Sigmoid colon (tissue), 7 donors: ENCODE results near the gene SPEF2. TPM values are rescaled to one million over a fixed set of nuclear protein-coding genes. Genes with fewer than 3 reads are reported as not detected.
"Not testable (repeated sequence)": the region's sequence is repeated elsewhere in the genome, so short reads cannot be mapped to it uniquely, and the experiment has no call there.

Source experiments
- DNase-seq: peaks from one replicate; pipeline ENCODE4 v3.0.0-alpha.2; 2019
- H3K27ac ChIP-seq, 4 donors: fragments of 200-600 bp; sonication (generic); one replicate each; pipeline ENCODE4 v1.5.1; 2016 to 2019; ENCODE audit warnings: mild to moderate bottlenecking in 1 of 4
- H3K27me3 ChIP-seq, 3 donors: fragments of 200-600 bp; sonication (generic); one replicate each; pipeline ENCODE4 v1.5.1; 2019; ENCODE audit warnings: mild to moderate bottlenecking in 1 of 3
- H3K36me3 ChIP-seq, 4 donors: fragments of 200-600 bp; sonication (generic); one replicate each; pipeline ENCODE4 v1.5.1; 2016 to 2019
- H3K4me1 ChIP-seq, 4 donors: fragments of 200-600 bp; sonication (generic); one replicate each; pipeline ENCODE4 v1.5.1; 2017 to 2019
- H3K4me3 ChIP-seq, 4 donors: fragments of 200-600 bp; sonication (generic); one replicate each; pipeline ENCODE4 v1.5.1; 2017 to 2019; ENCODE audit warnings: mild to moderate bottlenecking in 2 of 4, moderate library complexity in 1 of 4
- H3K9me3 ChIP-seq, 4 donors: fragments of 200-600 bp in 3 of 4; sonication (generic) in 3 of 4; one replicate each; pipeline versions ENCODE4 v1.5.1 to v1.6.1; 2013 to 2019
- CTCF ChIP-seq, 4 experiments: fragments of 450-650 bp in 3 of 4; fragments of 200-600 bp in 1 of 4; IDR thresholded peaks; one replicate each; pipeline ENCODE4 v1.5.1; 2016 to 2019; ENCODE audit warnings: antibody characterized with exemption in 4 of 4, mild to moderate bottlenecking in 3 of 4, moderate library complexity in 2 of 4
- EP300 ChIP-seq, 4 donors: sonication (generic); formaldehyde crosslinking; IDR thresholded peaks; one replicate each; pipeline ENCODE4 v1.6.1; 2017; ENCODE audit warnings: antibody characterized with exemption in 4 of 4
- POLR2A ChIP-seq, 2 donors: fragments of 450-650 bp; IDR thresholded peaks; one replicate each; pipeline ENCODE4 v1.6.1; 2016; ENCODE audit warnings: antibody characterized with exemption in 2 of 2, mild to moderate bottlenecking in 2 of 2, moderate library complexity in 2 of 2
- POLR2AphosphoS5 ChIP-seq, 4 donors: sonication (generic); formaldehyde crosslinking; IDR thresholded peaks; one replicate each; pipeline ENCODE4 v1.6.1; 2017; ENCODE audit warnings: antibody characterized with exemption in 4 of 4
- WGBS, 2 donors: extraction: QIAGEN DNeasy Blood & Tissue Kit; methylation state at CpG; one replicate each; pipeline ENCODE4 v1.1.7; 2013; 5-methylcytosine and 5-hydroxymethylcytosine counted together
- intact Hi-C: fragments of 100-400 bp; cut with DNase I; formaldehyde crosslinking; loops from one replicate; pipeline ENCODE4 v1.15.1; 2023
- polyA plus RNA-seq, 3 donors: library from polyadenylated mRNA; stranded (reverse); fragments of 200-250 nt; gene quantifications; one replicate each; pipeline ENCODE4 v1.2.3, GENCODE V29; 2013
- total RNA-seq, 4 donors: library from RNA; depleted of rRNA; stranded (reverse); fragments of >200 nt; gene quantifications; one replicate each; pipeline ENCODE4 v1.1.0, GENCODE V29; 2016
- donor health status: healthy with polysubstance abuse.
- donor health status: Bipolar disorder and iron deficiency.
- donor health status: healthy.

SPEF2 gene
- total and polyA plus RNA-seq, 7 donors, result 0.92 to 5.5 (median 3.6) TPM

DNA sequence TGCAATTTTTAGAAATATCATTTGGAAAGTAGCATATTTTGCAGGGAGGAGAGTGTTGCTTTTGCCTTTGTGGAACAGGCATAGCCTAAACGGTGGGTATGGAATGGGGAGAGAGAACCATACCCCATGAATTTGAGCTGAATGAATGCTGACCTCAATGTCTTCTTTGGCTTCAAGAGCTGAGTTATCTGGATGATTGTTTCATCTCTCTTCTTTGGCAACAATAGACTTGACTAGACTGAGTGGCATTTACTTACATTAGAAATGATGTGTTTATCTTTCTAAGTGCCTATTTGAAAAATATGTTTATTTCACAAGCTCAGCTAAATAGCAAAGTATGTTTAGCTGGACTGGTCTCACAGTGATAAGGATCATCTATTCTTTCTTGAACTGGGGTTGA is 42.8 kb downstream of the SPEF2 start:
- H3K4me3 ChIP-seq, result no peak overlapping the region
- no peaks in the 10 kb centered on the region for H3K27me3 ChIP-seq
- no peaks in the 10 kb centered on the region for H3K36me3 ChIP-seq
- DNase-seq, result no peak
- WGBS, 2 donors, result 86 to 88% methylated on average over 1 of the region's 1 CpG
- H3K4me1 ChIP-seq, result no peaks in the 10 kb centered on the region
- intact Hi-C loops, result no loop called here
- H3K9me3 ChIP-seq, result no peaks in the 10 kb centered on the region
- no peak for TF ChIP-seq POLR2AphosphoS5 (IDR thresholded peaks at IDR 0.05)
- H3K27ac ChIP-seq, result no peak overlapping the region

- no peak for DNase-seq
- Histone ChIP-seq H3K4me1 (no peaks in the 10 kb centered on the region), H3K36me3 (no peaks in the 10 kb centered on the region), H3K9me3 (no peaks in the 10 kb centered on the region), H3K27me3 (no peaks in the 10 kb centered on the region), H3K27ac (no peak overlapping the region), H3K4me3 (no peak overlapping the region)
- TF ChIP-seq POLR2AphosphoS5 (IDR thresholded peaks at IDR 0.05) (no peak), EP300 (IDR thresholded peaks at IDR 0.05) (no peak), CTCF (IDR thresholded peaks at IDR 0.05) (no peak), POLR2A (IDR thresholded peaks at IDR 0.05) (no peak)
- 66 to 80% methylated on average over 4 of the region's 4 CpGs for WGBS, 2 donors
- intact Hi-C loops, result no loop called here
Measured at GRCh38 chr5:35664584-35664983, 46.9 kb downstream of the SPEF2 start.

GRCh38 chr5:35665096-35665495 is 47.4 kb downstream of the SPEF2 start:
- no peaks in the 10 kb centered on the region for H3K27me3 ChIP-seq
- H3K36me3 ChIP-seq, result no peaks in the 10 kb centered on the region
- no peak for TF ChIP-seq EP300 (IDR thresholded peaks at IDR 0.05)
- H3K4me1 ChIP-seq, result no peaks in the 10 kb centered on the region
- H3K9me3 ChIP-seq, result no peaks in the 10 kb centered on the region
- H3K27ac ChIP-seq, result no peak overlapping the region
- WGBS, 2 donors, result 43 to 46% methylated on average over 4 of the region's 4 CpGs
- no peak overlapping the region for H3K4me3 ChIP-seq
- DNase-seq, result no peak
- intact Hi-C loops, result no loop called here

- DNase-seq, result no peak
- intact Hi-C loops, result no loop called here
- H3K36me3 ChIP-seq, result no peaks in the 10 kb centered on the region
- no peak for TF ChIP-seq POLR2AphosphoS5 (IDR thresholded peaks at IDR 0.05)
- no peak for TF ChIP-seq POLR2A (IDR thresholded peaks at IDR 0.05)
- TF ChIP-seq CTCF (IDR thresholded peaks at IDR 0.05), result no peak
- no peak for TF ChIP-seq EP300 (IDR thresholded peaks at IDR 0.05)
- no peaks in the 10 kb centered on the region for H3K4me1 ChIP-seq
- no peak overlapping the region for H3K4me3 ChIP-seq
- 92 to 97% methylated on average over 2 of the region's 2 CpGs for WGBS, 2 donors
- H3K27ac ChIP-seq, result no peak overlapping the region
- no peaks in the 10 kb centered on the region for H3K27me3 ChIP-seq
- no peaks in the 10 kb centered on the region for H3K9me3 ChIP-seq
Measured at GRCh38 chr5:35668319-35668718, 50.7 kb downstream of the SPEF2 start.

- Histone ChIP-seq H3K4me1 (no peaks in the 10 kb centered on the region), H3K27ac (no peak overlapping the region), H3K36me3 (no peaks in the 10 kb centered on the region), H3K9me3 (no peaks in the 10 kb centered on the region), H3K4me3 (no peak overlapping the region), H3K27me3 (no peaks in the 10 kb centered on the region)
- DNase-seq, result no peak
- intact Hi-C loops, result no loop called here
- WGBS, 2 donors, result 56 to 87% methylated on average over 2 of the region's 2 CpGs
- no peak for TF ChIP-seq EP300 (IDR thresholded peaks at IDR 0.05)
- TF ChIP-seq POLR2AphosphoS5 (IDR thresholded peaks at IDR 0.05), result no peak
- TF ChIP-seq CTCF (IDR thresholded peaks at IDR 0.05), result no peak
- TF ChIP-seq POLR2A (IDR thresholded peaks at IDR 0.05), result no peak
Measured at GRCh38 chr5:35668794-35669193, 51.1 kb downstream of the SPEF2 start.

DNA sequence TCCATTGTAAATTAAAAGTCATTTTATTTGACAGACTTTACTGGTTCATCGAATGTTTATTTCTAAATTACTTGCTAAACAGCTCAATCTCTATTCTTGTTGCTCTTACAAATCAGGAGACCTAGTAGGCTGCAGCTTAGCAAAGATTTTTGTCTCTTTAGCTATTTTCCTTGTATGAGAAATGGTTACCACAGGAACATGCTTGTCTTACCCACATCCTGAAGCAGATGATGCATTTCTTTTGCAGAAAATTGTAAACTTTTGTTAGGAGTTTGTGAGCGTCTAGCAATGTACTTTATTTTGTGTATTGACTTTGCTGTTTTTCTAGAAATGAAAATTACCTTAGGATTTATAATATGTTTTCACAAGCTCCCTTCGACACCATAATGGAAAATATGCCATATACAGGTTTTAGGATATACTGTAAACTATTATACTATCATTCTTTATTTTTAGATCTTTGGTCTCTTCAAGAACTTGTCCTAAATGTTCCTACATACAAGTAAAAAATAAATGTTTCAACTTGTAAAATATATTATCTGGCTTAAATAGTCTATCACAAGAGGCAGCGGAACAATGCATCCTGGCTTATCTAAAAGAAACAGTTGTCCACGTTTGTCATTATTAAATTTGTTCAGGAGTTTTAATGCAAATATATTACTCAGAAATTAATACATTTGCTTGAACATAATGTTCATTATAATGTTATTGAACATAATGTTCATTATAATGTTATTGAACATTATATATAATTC is 54.1 kb downstream of the SPEF2 start:
- H3K27ac ChIP-seq, result no peak overlapping the region

DNA sequence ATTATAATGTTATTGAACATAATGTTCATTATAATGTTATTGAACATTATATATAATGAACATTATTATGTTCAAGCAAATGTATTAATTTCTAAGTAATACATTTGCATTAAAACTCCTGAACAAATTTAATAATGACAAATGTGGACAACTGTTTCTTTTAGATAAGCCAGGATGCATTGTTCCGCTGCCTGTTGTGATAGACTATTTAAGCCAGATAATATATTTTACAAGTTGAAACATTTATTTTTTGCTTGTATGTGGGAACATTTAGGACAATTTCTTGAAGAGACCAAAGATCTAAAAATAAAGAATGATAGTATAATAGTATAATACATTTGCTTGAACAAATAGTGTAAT is 54.6 kb downstream of the SPEF2 start:
- H3K9me3 ChIP-seq, DNase-seq, H3K4me1 ChIP-seq, intact Hi-C loops, H3K27ac ChIP-seq, H3K27me3 ChIP-seq, H3K36me3 ChIP-seq, H3K4me3 ChIP-seq: not testable (repeated sequence)
- 91 to 96% methylated on average over 1 of the region's 1 CpG for WGBS, 2 donors

More for the DNA sequence above, 54.1 kb downstream of the SPEF2 start:
- Histone ChIP-seq H3K27me3 (no peaks in the 10 kb centered on the region), H3K4me1 (no peaks in the 10 kb centered on the region), H3K4me3 (no peak overlapping the region), H3K9me3 (no peaks in the 10 kb centered on the region), H3K36me3 (no peaks in the 10 kb centered on the region)
- no peak for DNase-seq
- WGBS, 2 donors, result 64 to 81% methylated on average over 5 of the region's 5 CpGs
- intact Hi-C loops, result no loop called here
- TF ChIP-seq CTCF (IDR thresholded peaks at IDR 0.05) (no peak), EP300 (IDR thresholded peaks at IDR 0.05) (no peak), POLR2AphosphoS5 (IDR thresholded peaks at IDR 0.05) (no peak)
